Retinal pigment epithelial cell (primary cell): ENCODE measurements around the gene UBE2E3.

ENCODE experiments used
- DNase-seq: peaks from one replicate; pipeline ENCODE4 v3.0.0-alpha.2; 2010; ENCODE audit warnings: low read depth
- H3K4me3 ChIP-seq: 2 replicates; pipeline ENCODE4 v1.5.1; 2011; ENCODE audit warnings: mild to moderate bottlenecking, low read length, control low read depth, moderate library complexity
- TF ChIP-seq, protein P1 (sequence below): conservative IDR thresholded peaks from 2 replicates; pipeline ENCODE4 v1.5.1; 2011; ENCODE audit warnings: low read depth, low read length, control low read depth, inconsistent platforms

Gene UBE2E3

GRCh38 chr2:181004647-181005325, 24.4 kb downstream of the UBE2E3 start:
- no peak overlapping the region for H3K4me3 ChIP-seq
- TF ChIP-seq, protein P1, sequence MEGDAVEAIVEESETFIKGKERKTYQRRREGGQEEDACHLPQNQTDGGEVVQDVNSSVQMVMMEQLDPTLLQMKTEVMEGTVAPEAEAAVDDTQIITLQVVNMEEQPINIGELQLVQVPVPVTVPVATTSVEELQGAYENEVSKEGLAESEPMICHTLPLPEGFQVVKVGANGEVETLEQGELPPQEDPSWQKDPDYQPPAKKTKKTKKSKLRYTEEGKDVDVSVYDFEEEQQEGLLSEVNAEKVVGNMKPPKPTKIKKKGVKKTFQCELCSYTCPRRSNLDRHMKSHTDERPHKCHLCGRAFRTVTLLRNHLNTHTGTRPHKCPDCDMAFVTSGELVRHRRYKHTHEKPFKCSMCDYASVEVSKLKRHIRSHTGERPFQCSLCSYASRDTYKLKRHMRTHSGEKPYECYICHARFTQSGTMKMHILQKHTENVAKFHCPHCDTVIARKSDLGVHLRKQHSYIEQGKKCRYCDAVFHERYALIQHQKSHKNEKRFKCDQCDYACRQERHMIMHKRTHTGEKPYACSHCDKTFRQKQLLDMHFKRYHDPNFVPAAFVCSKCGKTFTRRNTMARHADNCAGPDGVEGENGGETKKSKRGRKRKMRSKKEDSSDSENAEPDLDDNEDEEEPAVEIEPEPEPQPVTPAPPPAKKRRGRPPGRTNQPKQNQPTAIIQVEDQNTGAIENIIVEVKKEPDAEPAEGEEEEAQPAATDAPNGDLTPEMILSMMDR: no peak
- no peak for DNase-seq

DNA sequence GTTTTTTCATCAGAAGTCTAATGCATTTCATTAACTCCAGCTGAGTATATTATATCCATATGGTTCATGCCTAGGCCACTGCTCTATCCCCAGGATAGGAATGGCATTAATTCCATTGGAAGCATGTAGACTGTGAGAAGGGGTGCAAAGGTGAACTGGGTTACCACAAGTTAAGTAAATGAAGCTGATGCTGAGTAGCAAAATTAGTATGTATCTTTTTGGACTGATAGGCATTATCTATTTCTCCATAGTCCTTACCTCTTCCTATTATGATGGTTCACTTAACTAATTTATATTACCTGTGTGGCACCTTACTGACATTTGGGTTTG, 24.9 kb downstream of the UBE2E3 start:
- no peak overlapping the region for H3K4me3 ChIP-seq
- no peak for DNase-seq
- TF ChIP-seq, protein P1: no peak

GRCh38 chr2:181005809-181006208, 25.4 kb downstream of the UBE2E3 start:
- DNase-seq: no peak
- TF ChIP-seq, protein P1: no peak
- no peak overlapping the region for H3K4me3 ChIP-seq

DNA sequence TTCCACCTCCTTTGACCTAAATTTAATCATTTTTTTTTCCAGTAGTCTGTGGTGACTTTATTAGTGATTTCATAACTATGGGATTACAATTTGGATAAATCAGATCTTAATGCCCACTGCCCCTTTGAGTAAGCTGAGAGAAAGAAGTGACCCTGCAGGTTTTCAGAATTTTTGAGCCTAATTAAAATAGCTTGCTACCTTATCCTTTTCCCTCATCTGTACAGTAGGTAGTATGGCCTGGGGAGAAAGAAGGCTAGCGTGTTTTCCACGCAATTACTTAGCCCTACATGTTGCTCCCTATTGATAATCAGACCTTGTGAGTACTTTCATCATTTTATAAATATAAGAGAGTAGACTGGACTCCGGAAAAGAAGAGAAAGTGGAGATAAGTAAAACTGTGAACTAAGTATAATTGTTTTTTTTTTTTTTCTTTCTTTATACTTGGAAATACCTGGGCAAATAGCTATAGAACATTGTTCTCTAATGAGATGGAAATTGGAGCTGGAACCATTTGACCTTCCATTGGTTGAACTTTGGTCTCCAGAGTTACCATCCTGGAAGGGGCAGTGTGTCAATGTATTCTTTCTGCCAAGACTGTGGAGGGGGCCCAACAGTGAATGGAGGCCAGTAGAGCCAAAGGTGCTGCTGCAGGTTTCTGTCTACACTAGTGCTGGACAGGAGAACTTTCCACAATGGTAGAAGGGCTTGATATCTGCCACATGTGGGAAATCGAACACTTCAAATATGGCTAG, 26.9 kb downstream of the UBE2E3 start:
- H3K4me3 ChIP-seq: no peak overlapping the region
- DNase-seq: no peak

GRCh38 chr2:181008407-181008806, 28.0 kb downstream of the UBE2E3 start:
- TF ChIP-seq, protein P1: no peak
- H3K4me3 ChIP-seq: no peak overlapping the region
- no peak for DNase-seq

More for the DNA sequence above, 26.9 kb downstream of the UBE2E3 start:
- TF ChIP-seq, protein P1: no peak

GRCh38 chr2:181021199-181021789, 40.9 kb downstream of the UBE2E3 start:
- DNase-seq: no peak
- TF ChIP-seq, protein P1: no peak
- H3K4me3 ChIP-seq: no peak overlapping the region
